ENCODE measurements around the gene CTSL.
"Not testable (repeated sequence)": the region's sequence is repeated elsewhere in the genome, so short reads cannot be mapped to it uniquely, and the experiment has no call there.

CTSL gene

GRCh38 chr9:87720173-87720572, 5.7 kb upstream of the CTSL start:
- DNase-seq (ENCODE audit: low read depth in 2 of 2): no peak

- no peak for DNase-seq (ENCODE audit: low read depth in 2 of 2)
Measured at GRCh38 chr9:87722393-87723088, 3.4 kb upstream of the CTSL start.

- DNase-seq (ENCODE audit: low read depth in 2 of 2): no peak
Measured at GRCh38 chr9:87725356-87725899, 491 bp upstream of the CTSL start.

GRCh38 chr9:87729246-87729645, 3.3 kb downstream of the CTSL start:
- DNase-seq (ENCODE audit: low read depth in 2 of 2): no peak

GRCh38 chr9:87731321-87731720, 5.4 kb downstream of the CTSL start:
- no peak for DNase-seq (ENCODE audit: low read depth in 2 of 2)

GRCh38 chr9:87732344-87732743, 6.4 kb downstream of the CTSL start:
- DNase-seq (ENCODE audit: low read depth in 2 of 2): no peak

- no peak for DNase-seq (ENCODE audit: low read depth in 2 of 2)
Measured at GRCh38 chr9:87732756-87733155, 6.8 kb downstream of the CTSL start.

- DNase-seq (ENCODE audit: low read depth in 2 of 2): no peak
Measured at GRCh38 chr9:87733273-87734052, 7.5 kb downstream of the CTSL start.

- no peak for DNase-seq (ENCODE audit: low read depth in 2 of 2)
Measured at GRCh38 chr9:87734106-87734505, 8.2 kb downstream of the CTSL start.

- DNase-seq (ENCODE audit: low read depth in 2 of 2): no peak
Measured at GRCh38 chr9:87739546-87739945, 13.6 kb downstream of the CTSL start.

- DNase-seq (ENCODE audit: low read depth in 2 of 2): no peak
Measured at GRCh38 chr9:87740209-87740608, 14.3 kb downstream of the CTSL start.

GRCh38 chr9:87741326-87741725, 15.4 kb downstream of the CTSL start:
- no peak for DNase-seq (ENCODE audit: low read depth in 2 of 2)

GRCh38 chr9:87741891-87742290, 16.0 kb downstream of the CTSL start:
- DNase-seq (ENCODE audit: low read depth in 2 of 2): no peak

GRCh38 chr9:87742813-87743428, 17.0 kb downstream of the CTSL start:
- DNase-seq (ENCODE audit: low read depth in 2 of 2): no peak

- DNase-seq (ENCODE audit: low read depth in 2 of 2): not testable (repeated sequence)
Measured at GRCh38 chr9:87744247-87744646, 18.3 kb downstream of the CTSL start.

GRCh38 chr9:87746186-87746585, 20.3 kb downstream of the CTSL start:
- no peak for DNase-seq (ENCODE audit: low read depth in 2 of 2)

GRCh38 chr9:87748881-87749280, 23.0 kb downstream of the CTSL start:
- DNase-seq (ENCODE audit: low read depth in 2 of 2): no peak

- DNase-seq (ENCODE audit: low read depth in 2 of 2): no peak
Measured at GRCh38 chr9:87749335-87750035, 23.6 kb downstream of the CTSL start.

GRCh38 chr9:87750726-87751125, 24.8 kb downstream of the CTSL start:
- no peak for DNase-seq (ENCODE audit: low read depth in 2 of 2)

GRCh38 chr9:87751423-87751822, 25.5 kb downstream of the CTSL start:
- no peak for DNase-seq (ENCODE audit: low read depth in 2 of 2)

- no peak for DNase-seq (ENCODE audit: low read depth in 2 of 2)
Measured at GRCh38 chr9:87751868-87752267, 25.9 kb downstream of the CTSL start.

GRCh38 chr9:87753313-87753712, 27.4 kb downstream of the CTSL start:
- no peak for DNase-seq (ENCODE audit: low read depth in 2 of 2)
